Keratinocyte (primary cell): ENCODE measurements around the gene POLD3. TPM values are rescaled to one million over a fixed set of nuclear protein-coding genes. Genes with fewer than 3 reads are reported as not detected.

ENCODE experiments used
- DNase-seq: peaks from one replicate; pipeline ENCODE4 v3.0.0-alpha.2; 2011; ENCODE audit warnings: low read depth, missing footprints, low spot score
- FAIRE-seq: peaks from 2 replicates; lab custom pipeline; 2011; peaks lifted over from hg19 to GRCh38; lab: Jason Lieb, UNC
- H2AFZ ChIP-seq: 2 replicates; pipeline ENCODE4 v1.6.0; 2012; ENCODE audit warnings: low read length, control low read depth, inconsistent platforms; ENCODE audit not compliant: control insufficient read depth
- H3K27ac ChIP-seq: 2 replicates; pipeline ENCODE4 v1.5.1; 2011; ENCODE audit warnings: low read length; ENCODE audit not compliant: control insufficient read depth, insufficient read depth
- H3K27me3 ChIP-seq: 3 replicates; pipeline ENCODE4 v1.6.0; 2011; ENCODE audit warnings: low read length; ENCODE audit not compliant: control insufficient read depth, insufficient read depth; ENCODE audit errors: extremely low read depth
- H3K36me3 ChIP-seq, 2 experiments: 2 replicates in 1 of 2; 3 replicates in 1 of 2; pipeline ENCODE4 v1.5.1; 2011; ENCODE audit warnings: low read length in 2 of 2, mild to moderate bottlenecking in 1 of 2; ENCODE audit not compliant: control insufficient read depth in 2 of 2, insufficient read depth in 2 of 2; ENCODE audit errors: extremely low read depth in 1 of 2
- H3K4me1 ChIP-seq: 3 replicates; pipeline ENCODE4 v1.5.1; 2011; ENCODE audit warnings: low read length; ENCODE audit not compliant: control insufficient read depth, insufficient read depth; ENCODE audit errors: extremely low read depth
- H3K4me2 ChIP-seq: 3 replicates; pipeline ENCODE4 v1.6.0; 2011; ENCODE audit warnings: low read depth, low read length; ENCODE audit not compliant: control insufficient read depth, insufficient read depth; ENCODE audit errors: extremely low read depth
- H3K4me3 ChIP-seq, 3 experiments: fragments of 200-600 bp in 1 of 3; sonication (generic) in 1 of 3; 2 replicates in 2 of 3; 3 replicates in 1 of 3; pipeline ENCODE4 v1.5.1; 2011 to 2016; ENCODE audit warnings: low read length in 3 of 3, mild to moderate bottlenecking in 3 of 3, control low read depth in 2 of 3, inconsistent platforms in 1 of 3, low read depth in 1 of 3, mixed read lengths in 1 of 3, mixed run types in 1 of 3, moderate library complexity in 1 of 3; ENCODE audit not compliant: control insufficient read depth in 2 of 3, insufficient read depth in 2 of 3; ENCODE audit errors: extremely low read depth in 1 of 3
- H3K79me2 ChIP-seq: 2 replicates; pipeline ENCODE4 v1.6.0; 2012; ENCODE audit warnings: low read length; ENCODE audit not compliant: control insufficient read depth, insufficient read depth
- H3K9ac ChIP-seq: 3 replicates; pipeline ENCODE4 v1.6.0; 2011; ENCODE audit warnings: low read length; ENCODE audit not compliant: control insufficient read depth, insufficient read depth; ENCODE audit errors: extremely low read depth
- H3K9me1 ChIP-seq: 3 replicates; pipeline ENCODE4 v1.6.0; 2011; ENCODE audit warnings: low read length; ENCODE audit not compliant: control insufficient read depth, insufficient read depth; ENCODE audit errors: extremely low read depth
- H3K9me3 ChIP-seq: 2 replicates; pipeline ENCODE4 v1.5.1; 2012; ENCODE audit warnings: low read depth, low read length; ENCODE audit not compliant: control insufficient read depth
- H4K20me1 ChIP-seq: 3 replicates; pipeline ENCODE4 v1.6.0; 2011; ENCODE audit warnings: low read length; ENCODE audit not compliant: control insufficient read depth, insufficient read depth; ENCODE audit errors: extremely low read depth
- EZH2 ChIP-seq: IDR thresholded peaks from one replicate; pipeline ENCODE4 v1.6.1; 2012; ENCODE audit warnings: inconsistent platforms, mild to moderate bottlenecking, low read length, moderate library complexity
- dilution Hi-C: fragments of 300-500 bp; cut with MboI; formaldehyde crosslinking; loops from one replicate; pipeline ENCODE4 v1.7.0; 2020; ENCODE audit warnings: low sequenced_read_pairs; ENCODE audit not compliant: extremely low pct_ligation_motif_present
- polyA plus RNA-seq, 5 experiments: library from polyadenylated mRNA; depleted of rRNA in 3 of 5; stranded (reverse) in 3 of 5; stranded (forward) in 1 of 5; unstranded in 1 of 5; fragments of >200 nt; gene quantifications; 1 replicate in 1 of 5; 2 replicates in 3 of 5; 3 replicates in 1 of 5; pipeline versions ENCODE4 v1.2.1 to v1.2.3, GENCODE V29; 2011 to 2012; ENCODE audit warnings: missing spikeins in 2 of 5, low read depth in 1 of 5, low replicate concordance in 1 of 5
- TF ChIP-seq, protein P1 (sequence below), 3 experiments: IDR thresholded peaks in 1 of 3; conservative IDR thresholded peaks in 1 of 3; optimal IDR thresholded peaks in 1 of 3; 2 replicates in 2 of 3; 3 replicates in 1 of 3; pipeline versions ENCODE3 to v1.5.1; 2011; ENCODE audit warnings: low read length in 3 of 3, mild to moderate bottlenecking in 3 of 3, moderate library complexity in 2 of 3, control low read depth in 1 of 3, inconsistent platforms in 1 of 3; ENCODE audit not compliant: insufficient read depth in 2 of 3; ENCODE audit errors: extremely low read depth in 1 of 3

Gene POLD3
- polyA plus RNA-seq, 1 donor (not counting 4 experiments of a cell fraction or from before 2014, with no cell fraction given): 16.7 TPM

DNA sequence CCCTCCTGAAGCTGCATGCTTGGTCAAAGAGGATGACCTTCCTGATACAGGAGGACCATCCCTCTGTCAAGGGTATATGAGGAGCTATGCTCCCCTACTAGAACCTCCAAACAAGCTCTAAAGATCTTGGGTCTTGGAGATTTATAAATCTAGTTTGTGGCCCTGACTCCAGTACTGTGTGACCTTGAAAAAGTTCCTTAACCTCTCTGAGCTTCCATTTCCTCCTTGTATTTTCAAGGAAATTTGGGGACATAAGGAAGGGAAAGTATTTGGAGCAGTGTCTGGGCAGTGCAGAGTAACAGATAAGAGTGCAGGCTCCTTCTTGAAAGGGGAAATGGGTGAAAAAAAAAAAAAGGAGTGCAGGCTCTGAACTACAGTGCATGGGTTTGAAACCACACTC lies 93.0 kb downstream of the POLD3 start:
- dilution Hi-C loops: no loop called here
- DNase-seq (no peak), FAIRE-seq (no peak)
- H3K4me2 ChIP-seq: no peak overlapping the region
- no peaks in the 10 kb centered on the region for H3K36me3 ChIP-seq
- no peak overlapping the region for H3K4me3 ChIP-seq
- H2AFZ ChIP-seq: no peak overlapping the region
- H3K79me2 ChIP-seq: no peaks in the 10 kb centered on the region
- no peak overlapping the region for H3K27ac ChIP-seq
- TF ChIP-seq, protein P1, sequence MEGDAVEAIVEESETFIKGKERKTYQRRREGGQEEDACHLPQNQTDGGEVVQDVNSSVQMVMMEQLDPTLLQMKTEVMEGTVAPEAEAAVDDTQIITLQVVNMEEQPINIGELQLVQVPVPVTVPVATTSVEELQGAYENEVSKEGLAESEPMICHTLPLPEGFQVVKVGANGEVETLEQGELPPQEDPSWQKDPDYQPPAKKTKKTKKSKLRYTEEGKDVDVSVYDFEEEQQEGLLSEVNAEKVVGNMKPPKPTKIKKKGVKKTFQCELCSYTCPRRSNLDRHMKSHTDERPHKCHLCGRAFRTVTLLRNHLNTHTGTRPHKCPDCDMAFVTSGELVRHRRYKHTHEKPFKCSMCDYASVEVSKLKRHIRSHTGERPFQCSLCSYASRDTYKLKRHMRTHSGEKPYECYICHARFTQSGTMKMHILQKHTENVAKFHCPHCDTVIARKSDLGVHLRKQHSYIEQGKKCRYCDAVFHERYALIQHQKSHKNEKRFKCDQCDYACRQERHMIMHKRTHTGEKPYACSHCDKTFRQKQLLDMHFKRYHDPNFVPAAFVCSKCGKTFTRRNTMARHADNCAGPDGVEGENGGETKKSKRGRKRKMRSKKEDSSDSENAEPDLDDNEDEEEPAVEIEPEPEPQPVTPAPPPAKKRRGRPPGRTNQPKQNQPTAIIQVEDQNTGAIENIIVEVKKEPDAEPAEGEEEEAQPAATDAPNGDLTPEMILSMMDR (optimal IDR thresholded peaks at IDR 0.05 in 1 of 3, IDR thresholded peaks at IDR 0.05 in 1 of 3, conservative IDR thresholded peaks at IDR 0.05 in 1 of 3; ENCODE audit: extremely low read depth in 1 of 3, insufficient read depth in 2 of 3, low read length in 3 of 3): no peak
- no peak for TF ChIP-seq EZH2
- no peaks in the 10 kb centered on the region for H3K9me3 ChIP-seq
- peaks cover 12% of the 10 kb centered on the region for H3K27me3 ChIP-seq
- no peak overlapping the region for H3K9ac ChIP-seq
- H3K9me1 ChIP-seq: no peaks in the 10 kb centered on the region
- no peaks in the 10 kb centered on the region for H4K20me1 ChIP-seq
- peaks cover 9% of the 10 kb centered on the region for H3K4me1 ChIP-seq

- DNase-seq: no peak
- H4K20me1 ChIP-seq: no peaks in the 10 kb centered on the region
- no peak overlapping the region for H3K9ac ChIP-seq
- FAIRE-seq: no peak
- no peaks in the 10 kb centered on the region for H3K79me2 ChIP-seq
- dilution Hi-C loops: no loop called here
- no peaks in the 10 kb centered on the region for H3K9me3 ChIP-seq
- no peaks in the 10 kb centered on the region for H3K9me1 ChIP-seq
- H3K4me3 ChIP-seq: no peak overlapping the region
- H3K4me2 ChIP-seq: no peak overlapping the region
- TF ChIP-seq EZH2: no peak
- TF ChIP-seq, protein P1 (optimal IDR thresholded peaks at IDR 0.05 in 1 of 3, IDR thresholded peaks at IDR 0.05 in 1 of 3, conservative IDR thresholded peaks at IDR 0.05 in 1 of 3; ENCODE audit: extremely low read depth in 1 of 3, insufficient read depth in 2 of 3, low read length in 3 of 3): no peak
- peaks cover 12% of the 10 kb centered on the region for H3K27me3 ChIP-seq
- no peaks in the 10 kb centered on the region for H3K36me3 ChIP-seq
- peaks cover 9% of the 10 kb centered on the region for H3K4me1 ChIP-seq
- H3K27ac ChIP-seq: no peak overlapping the region
- H2AFZ ChIP-seq: no peak overlapping the region
Measured at GRCh38 chr11:74685905-74686304, 93.5 kb downstream of the POLD3 start.
